Spleen (tissue), 7 donors: ENCODE measurements around the gene KIF19.

Experiments
- CTCF ChIP-seq, 11 experiments: fragments of 200-600 bp in 7 of 11; fragments of 450-650 bp in 4 of 11; sonication (generic) in 4 of 11; IDR thresholded peaks in 8 of 11; conservative IDR thresholded peaks in 3 of 11; 1 replicate in 7 of 11; 2 replicates in 4 of 11; pipeline versions ENCODE4 v1.4.0 to v1.8.0; 2016 to 2021; ENCODE audit warnings: antibody characterized with exemption in 11 of 11, inconsistent platforms in 4 of 11, mild to moderate bottlenecking in 1 of 11
- POLR2A ChIP-seq, 3 donors: fragments of 450-650 bp; IDR thresholded peaks; one replicate each; pipeline ENCODE4 v1.5.1; 2017; ENCODE audit warnings: antibody characterized with exemption in 3 of 3, mild to moderate bottlenecking in 1 of 3
- donor health status: DM: no; HTN: no; CAD: no; lungs with moderate emphysema.
- donor health status: DM: no; HTN: no; CAD: no.
- donor health status: DM: no; HTN: no; CAD: no.

- TF ChIP-seq CTCF (IDR thresholded peaks at IDR 0.05 in 8 of 11, conservative IDR thresholded peaks at IDR 0.05 in 3 of 11) (peak in 1 of 11 experiments; percentile 24), POLR2A (IDR thresholded peaks at IDR 0.05) (no peak)
These were observed 30.8 kb downstream of the KIF19 start for GRCh38 chr17:74356646-74357465.
